Epithelial cell of proximal tubule (primary cell): ENCODE results near the gene CCL1. TPM values are rescaled to one million over a fixed set of nuclear protein-coding genes. Genes with fewer than 3 reads are reported as not detected.

ENCODE experiments used
- DNase-seq: peaks from one replicate; pipeline ENCODE4 v3.0.0-alpha.2; 2011; ENCODE audit warnings: low read depth
- H3K4me3 ChIP-seq: 2 replicates; pipeline ENCODE4 v1.5.1; 2011; ENCODE audit warnings: low read depth, mild to moderate bottlenecking, low read length
- total RNA-seq: library from RNA; depleted of rRNA; stranded (reverse); fragments of >200 nt; gene quantifications from 2 replicates; pipeline ENCODE4 v1.2.3, GENCODE V29; 2015
- TF ChIP-seq, protein P1 (sequence below): conservative IDR thresholded peaks from 2 replicates; pipeline ENCODE4 v1.5.1; 2012; ENCODE audit warnings: low read depth, mild to moderate bottlenecking, low read length

CCL1 gene
- total RNA-seq, 1 donor from 2014 or later, result not detected

DNA sequence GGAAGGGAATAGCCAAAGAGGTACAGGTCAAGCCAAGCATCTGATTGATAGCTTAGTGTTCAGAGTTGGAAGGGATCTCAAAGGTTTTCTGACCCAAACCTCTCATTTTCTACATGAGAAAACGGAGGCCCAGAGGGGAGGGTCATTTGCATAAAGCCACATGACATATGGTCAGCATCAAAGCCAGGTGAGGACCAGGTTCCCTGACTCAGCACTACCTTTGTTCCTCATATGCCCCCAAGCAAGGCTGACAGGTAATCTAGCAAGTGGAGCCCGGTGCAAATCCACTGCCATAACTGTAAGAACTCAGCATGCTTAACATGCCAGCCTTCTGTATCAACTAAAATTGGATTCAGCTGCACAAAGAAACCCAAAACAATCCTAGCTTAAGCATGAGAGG, 28.2 kb upstream of the CCL1 start:
- no peak for DNase-seq
- H3K4me3 ChIP-seq, result no peak overlapping the region
- TF ChIP-seq, protein P1, sequence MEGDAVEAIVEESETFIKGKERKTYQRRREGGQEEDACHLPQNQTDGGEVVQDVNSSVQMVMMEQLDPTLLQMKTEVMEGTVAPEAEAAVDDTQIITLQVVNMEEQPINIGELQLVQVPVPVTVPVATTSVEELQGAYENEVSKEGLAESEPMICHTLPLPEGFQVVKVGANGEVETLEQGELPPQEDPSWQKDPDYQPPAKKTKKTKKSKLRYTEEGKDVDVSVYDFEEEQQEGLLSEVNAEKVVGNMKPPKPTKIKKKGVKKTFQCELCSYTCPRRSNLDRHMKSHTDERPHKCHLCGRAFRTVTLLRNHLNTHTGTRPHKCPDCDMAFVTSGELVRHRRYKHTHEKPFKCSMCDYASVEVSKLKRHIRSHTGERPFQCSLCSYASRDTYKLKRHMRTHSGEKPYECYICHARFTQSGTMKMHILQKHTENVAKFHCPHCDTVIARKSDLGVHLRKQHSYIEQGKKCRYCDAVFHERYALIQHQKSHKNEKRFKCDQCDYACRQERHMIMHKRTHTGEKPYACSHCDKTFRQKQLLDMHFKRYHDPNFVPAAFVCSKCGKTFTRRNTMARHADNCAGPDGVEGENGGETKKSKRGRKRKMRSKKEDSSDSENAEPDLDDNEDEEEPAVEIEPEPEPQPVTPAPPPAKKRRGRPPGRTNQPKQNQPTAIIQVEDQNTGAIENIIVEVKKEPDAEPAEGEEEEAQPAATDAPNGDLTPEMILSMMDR, result no peak

DNA sequence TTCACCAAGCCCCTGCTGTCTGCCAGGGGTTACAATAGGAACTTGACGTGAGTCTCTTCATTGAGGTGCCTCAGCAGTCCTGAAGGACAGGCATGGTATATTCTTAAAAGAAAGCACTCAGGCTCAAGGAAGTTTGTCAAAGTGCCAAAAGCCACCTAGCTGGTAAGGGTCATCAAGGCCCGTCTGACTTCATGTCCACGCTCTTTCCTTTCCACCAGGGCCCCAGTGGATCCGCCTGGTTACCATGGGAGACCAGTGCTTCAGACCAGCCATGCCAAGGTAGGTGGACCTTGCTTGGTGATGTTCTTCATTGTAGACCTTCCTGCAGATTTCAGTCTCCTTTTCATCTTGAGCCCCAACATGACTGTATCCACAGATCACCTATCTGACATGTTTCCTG, 27.6 kb upstream of the CCL1 start:
- H3K4me3 ChIP-seq, result no peak overlapping the region
- TF ChIP-seq, protein P1, result no peak
- no peak for DNase-seq

DNA sequence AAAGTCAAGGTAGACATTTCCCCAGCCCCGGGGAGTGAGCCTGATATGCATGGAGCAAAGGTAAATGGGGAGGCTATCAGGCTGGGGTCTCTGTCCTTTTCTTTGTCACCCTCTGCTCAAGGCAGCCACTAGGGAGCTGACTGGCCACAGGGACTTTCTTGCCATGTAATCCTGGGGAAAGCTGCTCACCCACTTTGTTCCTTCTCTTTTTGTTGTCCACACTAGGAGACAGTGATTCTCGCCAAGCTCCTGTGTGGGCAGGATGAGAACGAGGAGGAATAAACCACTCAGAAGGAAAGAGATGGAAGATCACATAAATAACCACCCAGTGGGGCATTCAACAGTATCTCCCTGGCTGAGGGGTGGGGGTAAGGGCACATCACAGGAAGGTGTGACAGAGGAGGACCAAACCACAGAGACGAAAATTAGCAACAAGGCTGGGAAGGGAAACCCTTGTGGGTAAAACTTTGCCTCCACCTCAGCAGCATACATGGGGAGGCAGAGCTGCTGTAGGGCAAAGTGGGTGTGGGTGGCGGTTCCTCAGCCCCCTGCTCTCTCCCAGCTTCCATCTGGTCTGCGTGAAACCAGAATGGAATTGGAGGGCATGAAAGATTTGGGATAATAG, 26.2 kb upstream of the CCL1 start:
- no peak for DNase-seq
- no peak overlapping the region for H3K4me3 ChIP-seq
- TF ChIP-seq, protein P1, result no peak

DNA sequence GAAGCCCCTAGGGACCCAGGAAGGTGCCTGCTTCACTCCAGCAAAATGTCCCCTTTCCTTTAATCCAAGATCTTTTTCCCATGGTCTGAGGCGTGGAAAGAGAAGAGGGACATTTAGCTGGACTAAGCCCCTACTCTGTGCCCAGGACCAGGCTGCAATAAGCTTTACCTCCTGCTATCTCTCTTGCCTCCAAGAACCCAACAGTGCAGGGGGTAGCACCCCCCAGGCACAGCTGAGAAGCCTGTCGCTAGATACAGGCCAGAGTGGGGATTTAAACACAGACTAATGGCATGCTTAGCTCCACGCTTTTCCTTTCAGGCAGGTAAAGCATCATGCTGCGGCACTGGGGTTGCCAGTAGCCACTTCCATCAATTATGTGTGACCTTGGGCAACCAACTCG, 24.5 kb upstream of the CCL1 start:
- H3K4me3 ChIP-seq, result no peak overlapping the region
- DNase-seq, result no peak

DNA sequence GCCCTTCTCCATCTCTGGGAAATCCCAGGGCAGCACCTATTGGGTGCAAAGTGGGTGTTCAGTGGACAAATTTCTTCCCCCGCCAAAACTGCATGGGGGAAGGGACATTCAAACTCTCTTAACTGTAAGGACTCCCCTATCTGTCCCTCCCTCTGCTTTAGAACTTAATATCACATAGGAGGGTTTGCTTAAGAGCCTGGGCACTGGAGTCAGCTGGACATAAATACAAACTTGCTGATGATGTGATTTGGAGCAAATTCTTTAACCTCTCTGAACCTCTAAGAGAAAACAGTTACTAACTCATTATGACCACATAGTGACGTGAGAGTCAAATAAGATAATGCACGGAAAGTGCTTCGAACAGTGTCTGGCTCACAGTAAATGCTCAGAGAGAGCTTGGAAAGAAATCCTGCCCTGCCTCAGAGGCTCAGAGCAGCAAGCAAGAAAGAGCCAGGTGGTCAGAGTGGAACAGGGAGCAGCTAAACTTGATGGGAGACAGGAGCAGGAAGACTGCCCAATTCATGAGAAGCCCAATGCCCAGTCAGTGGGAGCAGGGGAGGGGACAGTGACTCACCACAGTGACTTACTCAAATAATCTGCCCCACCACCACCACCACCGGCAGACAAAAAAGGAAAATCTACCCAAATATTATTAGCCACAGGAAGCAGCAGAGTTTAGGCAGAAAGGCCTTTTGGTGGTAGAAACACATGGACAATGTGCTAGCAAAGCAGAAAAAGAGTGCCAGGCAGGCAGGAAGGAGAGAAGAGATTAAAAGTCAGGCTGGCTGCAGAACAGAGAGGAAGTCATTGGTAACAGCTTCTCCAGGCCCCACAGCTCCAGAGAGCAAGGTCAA, 23.9 kb upstream of the CCL1 start:
- DNase-seq, result no peak
- TF ChIP-seq, protein P1, result no peak
- no peak overlapping the region for H3K4me3 ChIP-seq

More for the DNA sequence above, 24.5 kb upstream of the CCL1 start:
- TF ChIP-seq, protein P1, result no peak

DNA sequence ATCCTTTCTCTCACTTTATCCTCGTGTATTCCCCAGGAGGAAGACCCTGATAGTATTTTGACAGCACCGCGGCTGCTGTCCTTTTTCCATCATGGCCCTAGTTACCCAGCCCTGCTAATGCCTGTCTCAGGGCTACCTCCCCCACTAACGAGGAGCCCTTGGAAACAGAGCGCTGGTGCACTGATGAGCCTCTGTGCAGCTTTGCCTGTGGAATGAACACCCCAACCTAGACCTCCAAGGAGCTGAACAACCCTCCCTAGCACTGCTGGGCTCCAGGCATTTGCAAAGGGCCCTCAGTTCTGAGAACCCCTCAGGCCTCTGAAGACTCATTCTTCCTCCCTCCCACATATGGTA, 23.3 kb upstream of the CCL1 start:
- DNase-seq, result no peak
- no peak overlapping the region for H3K4me3 ChIP-seq
- TF ChIP-seq, protein P1, result no peak
